ENCODE results near the gene CD1B.

DNA sequence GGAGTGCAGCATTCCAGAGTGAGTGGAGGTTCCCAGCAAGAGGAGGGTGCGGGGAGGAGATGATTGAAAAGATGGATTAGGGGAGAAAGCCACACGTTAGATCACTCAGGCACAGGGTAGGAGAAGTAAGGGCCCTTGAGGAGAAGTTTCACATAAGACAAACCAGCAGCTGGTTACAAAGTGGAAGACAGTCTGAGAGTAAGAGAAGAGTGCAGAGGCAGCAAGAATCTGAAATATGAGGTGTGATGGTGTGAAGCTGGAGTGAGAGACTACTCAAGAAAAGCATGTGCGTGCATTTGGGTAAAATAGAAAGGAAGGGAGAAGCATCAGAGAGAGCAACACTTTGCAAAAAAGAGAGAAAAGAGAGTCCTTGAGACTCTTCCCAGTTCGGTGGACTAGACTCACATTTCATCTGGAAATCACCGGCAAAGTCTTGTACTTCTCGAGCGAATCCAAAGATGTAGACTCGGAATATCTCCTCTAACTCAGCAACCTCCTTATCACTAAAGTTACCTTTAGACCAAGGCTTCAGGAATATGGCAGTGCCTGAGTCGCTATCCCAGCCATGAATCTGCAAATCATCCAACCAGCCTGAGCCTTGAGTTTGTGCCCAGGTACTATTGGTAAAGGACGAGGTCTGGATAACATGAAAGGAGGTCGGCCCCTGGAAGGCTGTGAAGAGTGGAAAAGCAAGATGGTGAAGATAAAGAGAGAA is 783 bp downstream of the CD1B start:
- TF ChIP-seq, protein P1, sequence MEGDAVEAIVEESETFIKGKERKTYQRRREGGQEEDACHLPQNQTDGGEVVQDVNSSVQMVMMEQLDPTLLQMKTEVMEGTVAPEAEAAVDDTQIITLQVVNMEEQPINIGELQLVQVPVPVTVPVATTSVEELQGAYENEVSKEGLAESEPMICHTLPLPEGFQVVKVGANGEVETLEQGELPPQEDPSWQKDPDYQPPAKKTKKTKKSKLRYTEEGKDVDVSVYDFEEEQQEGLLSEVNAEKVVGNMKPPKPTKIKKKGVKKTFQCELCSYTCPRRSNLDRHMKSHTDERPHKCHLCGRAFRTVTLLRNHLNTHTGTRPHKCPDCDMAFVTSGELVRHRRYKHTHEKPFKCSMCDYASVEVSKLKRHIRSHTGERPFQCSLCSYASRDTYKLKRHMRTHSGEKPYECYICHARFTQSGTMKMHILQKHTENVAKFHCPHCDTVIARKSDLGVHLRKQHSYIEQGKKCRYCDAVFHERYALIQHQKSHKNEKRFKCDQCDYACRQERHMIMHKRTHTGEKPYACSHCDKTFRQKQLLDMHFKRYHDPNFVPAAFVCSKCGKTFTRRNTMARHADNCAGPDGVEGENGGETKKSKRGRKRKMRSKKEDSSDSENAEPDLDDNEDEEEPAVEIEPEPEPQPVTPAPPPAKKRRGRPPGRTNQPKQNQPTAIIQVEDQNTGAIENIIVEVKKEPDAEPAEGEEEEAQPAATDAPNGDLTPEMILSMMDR (IDR thresholded peaks at IDR 0.05) = no peak
- no peak for TF ChIP-seq EZH2 (IDR thresholded peaks at IDR 0.05)
